ENCODE data around the gene ADAP1. TPM values are rescaled to one million over a fixed set of nuclear protein-coding genes. Genes with fewer than 3 reads are reported as not detected.
"Not testable (repeated sequence)": the region's sequence is repeated elsewhere in the genome, so short reads cannot be mapped to it uniquely, and the experiment has no call there.

ADAP1 gene
- total RNA-seq, 4 donors from 2014 or later, result 41.9 to 94.2 (median 78.3) TPM

GRCh38 chr7:910441-910861 lies 44.0 kb downstream of the ADAP1 start:
- peaks cover 0 to 12% (median 6%) of the 10 kb centered on the region in 4 donors for H3K36me3 ChIP-seq
- intact Hi-C loops (cut with DNase I), result loop anchor here (5.0 kb wide), 1 partner anchor 42 kb away; the partner anchor contains the start of gene ADAP1
- peak overlapping the region in 1 of 4 donors; percentile 76 for H3K27ac ChIP-seq (replicated peaks in 1 of 4)
- WGBS, result 82% methylated on average over 11 of the region's 11 CpGs
- H3K4me1 ChIP-seq, result peaks cover 6 to 41% (median 23%) of the 10 kb centered on the region in 4 donors
- no peak for TF ChIP-seq POLR2AphosphoS5 (IDR thresholded peaks at IDR 0.05)
- TF ChIP-seq EP300 (IDR thresholded peaks at IDR 0.05), result no peak
- TF ChIP-seq CTCF (IDR thresholded peaks at IDR 0.05), result no peak
- TF ChIP-seq POLR2A (IDR thresholded peaks at IDR 0.05; ENCODE audit: low read depth), result no peak
- no peaks in the 10 kb centered on the region for H3K9me3 ChIP-seq
- no peaks in the 10 kb centered on the region for H3K27me3 ChIP-seq
- H3K4me3 ChIP-seq, result no peak overlapping the region
- DNase-seq (ENCODE audit: extremely low spot score), result no peak

- Histone ChIP-seq H3K4me1 (peaks cover 6 to 38% (median 23%) of the 10 kb centered on the region in 4 donors), H3K27me3 (no peaks in the 10 kb centered on the region), H3K4me3 (peak overlapping the region; percentile 40 to 49 (median 43)), H3K27ac (replicated peaks in 1 of 4) (peak overlapping the region; percentile 48 to 76 (median 54)), H3K36me3 (peaks cover 0 to 15% (median 6%) of the 10 kb centered on the region in 4 donors), H3K9me3 (no peaks in the 10 kb centered on the region)
- DNase-seq (ENCODE audit: extremely low spot score), result no peak
- TF ChIP-seq POLR2A (IDR thresholded peaks at IDR 0.05; ENCODE audit: low read depth), result no peak
- TF ChIP-seq POLR2AphosphoS5 (IDR thresholded peaks at IDR 0.05), result peak in 1 of 2 donors; percentile 27
- 54% methylated on average over 28 of the region's 58 CpGs for WGBS
- intact Hi-C loops (cut with DNase I), result loop anchor here (5.0 kb wide), 1 partner anchor 43 kb away; the partner anchor contains the start of gene ADAP1
Observed at GRCh38 chr7:909358-910329, 44.8 kb downstream of the ADAP1 start.

- 44% methylated on average over 5 of the region's 73 CpGs for WGBS
- TF ChIP-seq CTCF (IDR thresholded peaks at IDR 0.05), result peak; percentile 78 to 90 (median 78)
- Histone ChIP-seq H3K27ac (replicated peaks in 1 of 4) (peak overlapping the region; percentile 20 to 76 (median 48)), H3K4me3 (peak overlapping the region; percentile 40 to 49 (median 43)), H3K4me1 (peaks cover 6 to 36% (median 22%) of the 10 kb centered on the region in 4 donors), H3K36me3 (peaks cover 0 to 21% (median 9%) of the 10 kb centered on the region in 4 donors)
- intact Hi-C loops (cut with DNase I); H3K9me3 ChIP-seq; H3K27me3 ChIP-seq; DNase-seq (ENCODE audit: extremely low spot score): not testable (repeated sequence)
Observed at GRCh38 chr7:908591-909357, 45.7 kb downstream of the ADAP1 start.

GRCh38 chr7:908159-908581 lies 46.3 kb downstream of the ADAP1 start:
- Histone ChIP-seq H3K4me1 (peaks cover 6 to 36% (median 21%) of the 10 kb centered on the region in 4 donors), H3K27ac (replicated peaks in 1 of 4) (peak overlapping the region; percentile 20 to 76 (median 48)), H3K4me3 (no peak overlapping the region), H3K27me3 (no peaks in the 10 kb centered on the region), H3K9me3 (no peaks in the 10 kb centered on the region), H3K36me3 (peaks cover 0 to 21% (median 9%) of the 10 kb centered on the region in 4 donors)
- no peak for DNase-seq (ENCODE audit: extremely low spot score)
- WGBS, result 70% methylated on average over 2 of the region's 12 CpGs
- TF ChIP-seq CTCF (IDR thresholded peaks at IDR 0.05) (no peak), EP300 (IDR thresholded peaks at IDR 0.05) (no peak), POLR2AphosphoS5 (IDR thresholded peaks at IDR 0.05) (no peak), POLR2A (IDR thresholded peaks at IDR 0.05; ENCODE audit: low read depth) (no peak)
- intact Hi-C loops (cut with DNase I), result no loop called here
